SK-N-MC (cell line): ENCODE measurements around the gene ZBTB7B.

Experiments used
- EZH2 ChIP-seq: fragments of 200-600 bp; sonication (generic); IDR thresholded peaks from one replicate; pipeline ENCODE4 v1.6.1; 2017; ENCODE audit warnings: antibody characterized with exemption
- POLR2AphosphoS5 ChIP-seq: IDR thresholded peaks from 2 replicates; pipeline ENCODE4 v1.6.1; 2012; ENCODE audit warnings: mild to moderate bottlenecking, low read depth, low read length, borderline replicate concordance

DNA sequence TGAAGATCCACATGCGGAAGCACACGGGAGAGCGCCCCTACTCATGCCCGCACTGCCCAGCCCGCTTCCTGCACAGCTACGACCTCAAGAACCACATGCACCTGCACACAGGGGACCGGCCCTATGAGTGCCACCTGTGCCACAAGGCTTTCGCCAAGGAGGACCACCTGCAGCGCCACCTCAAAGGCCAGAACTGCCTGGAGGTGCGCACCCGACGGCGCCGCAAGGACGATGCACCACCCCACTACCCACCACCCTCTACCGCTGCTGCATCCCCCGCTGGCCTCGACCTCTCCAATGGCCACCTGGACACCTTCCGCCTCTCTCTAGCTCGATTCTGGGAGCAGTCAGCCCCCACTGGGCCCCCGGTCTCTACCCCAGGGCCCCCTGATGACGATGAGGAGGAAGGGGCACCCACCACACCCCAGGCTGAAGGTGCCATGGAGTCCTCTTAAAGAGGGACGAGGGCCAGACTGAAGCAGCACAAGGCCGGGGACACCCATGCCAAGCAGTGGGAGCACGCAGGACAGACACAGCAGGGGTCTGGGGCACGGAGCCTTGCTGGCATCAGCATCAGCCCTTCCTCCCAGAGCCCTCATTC is 13.7 kb downstream of the ZBTB7B start:
- TF ChIP-seq EZH2 (no peak), POLR2AphosphoS5 (no peak)
